Measurements from ENCODE around the gene NRCAM.

DNA sequence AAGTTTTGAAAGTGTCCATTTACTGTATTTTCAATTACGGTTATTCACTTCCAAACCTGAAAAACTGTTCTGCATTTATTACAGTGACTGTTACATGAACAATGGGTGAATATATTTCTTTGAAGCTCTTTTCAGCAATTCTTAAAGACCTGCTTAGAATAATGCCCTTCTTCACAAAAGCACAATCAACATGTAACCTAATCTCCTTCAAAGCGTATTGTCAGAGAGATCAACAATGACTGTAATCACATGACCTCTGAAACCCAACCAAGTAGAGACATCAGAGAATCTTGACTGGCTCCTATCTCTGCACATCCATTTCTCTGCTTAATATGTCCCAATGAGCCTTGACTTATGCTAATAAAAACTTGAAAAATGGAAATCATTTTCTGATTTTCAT lies 126.7 kb downstream of the NRCAM start:
- no peak for TF ChIP-seq POLR2A (IDR thresholded peaks at IDR 0.05; ENCODE audit: low read length)
- no peak for TF ChIP-seq GATA1 (IDR thresholded peaks at IDR 0.05; ENCODE audit: low read depth, low read length)
